Activated gamma-delta T cell (primary cell): Measurements from ENCODE around the gene FAM107B.

ENCODE experiments used
- DNase-seq: peaks from one replicate; lab custom pipeline; 2025; lab: John Stamatoyannopoulos, UW

Gene FAM107B

DNA sequence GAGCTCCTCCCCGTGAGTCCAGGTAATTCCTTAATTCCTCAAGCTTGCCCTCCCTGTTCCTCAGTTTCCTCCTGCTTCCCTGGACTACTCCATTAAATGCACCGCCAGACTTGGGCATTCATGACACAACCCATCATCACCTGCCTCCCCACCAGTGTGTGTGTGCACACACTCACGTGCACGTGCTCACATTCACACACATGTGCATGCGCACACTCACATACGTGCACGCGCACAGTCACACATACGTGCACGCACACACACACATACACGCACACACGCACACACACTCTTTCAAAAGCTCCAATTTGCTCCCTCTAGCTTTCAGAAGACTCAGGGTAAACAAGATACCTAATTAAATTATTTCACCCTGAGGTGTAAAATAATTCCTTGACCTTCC, 216.7 kb downstream of the FAM107B start:
- no peak for DNase-seq

DNA sequence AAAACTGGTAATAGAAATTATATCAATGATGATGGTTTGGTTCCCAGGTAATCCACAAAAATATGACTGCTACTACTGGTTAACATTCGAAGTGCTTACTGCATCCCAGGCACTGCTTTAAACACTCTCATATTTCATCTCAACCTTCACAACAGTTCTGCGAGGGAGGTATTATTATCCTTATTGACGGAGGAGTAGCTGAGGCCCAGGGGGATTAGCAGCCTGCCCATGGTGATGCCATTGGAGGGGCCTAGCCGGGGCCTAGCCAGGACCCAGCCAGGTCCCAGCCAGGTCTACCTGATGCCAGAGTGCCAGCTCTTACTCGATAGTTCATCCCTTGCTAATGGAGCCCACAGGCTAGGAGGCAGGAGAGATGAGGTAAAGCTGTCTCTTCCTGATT, 217.1 kb downstream of the FAM107B start:
- DNase-seq: no peak

DNA sequence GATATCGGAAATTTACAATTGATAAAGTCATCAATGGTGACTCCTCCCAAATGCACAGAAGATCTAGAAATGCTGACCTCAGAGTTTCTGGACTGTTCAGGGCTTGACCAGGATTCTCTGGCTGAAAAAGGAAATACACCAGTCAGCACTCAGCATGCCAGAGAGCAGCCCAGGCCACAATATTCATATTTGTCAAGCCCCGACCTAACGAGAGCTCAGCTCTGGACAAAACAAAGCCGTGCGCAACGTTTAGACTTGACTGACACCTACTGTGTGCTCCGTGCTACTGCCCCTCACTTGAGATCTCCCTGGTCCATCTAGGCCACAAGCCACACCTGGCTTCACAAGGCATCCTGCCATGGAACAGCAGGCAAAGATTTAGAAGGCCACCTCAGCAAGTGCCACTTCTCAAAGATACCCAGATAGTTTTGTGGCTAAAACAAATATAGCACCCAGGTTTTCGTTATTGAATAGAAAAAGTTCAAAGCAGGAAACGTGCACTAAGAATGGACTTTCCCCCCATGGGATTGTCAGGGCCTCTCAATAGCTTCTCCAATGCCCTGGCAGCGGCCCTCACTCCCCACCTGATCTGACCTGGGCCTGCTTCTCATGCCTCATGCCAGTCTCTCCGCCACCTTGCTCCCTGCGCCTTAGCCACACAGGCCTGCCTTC, 218.3 kb downstream of the FAM107B start:
- DNase-seq: no peak

DNA sequence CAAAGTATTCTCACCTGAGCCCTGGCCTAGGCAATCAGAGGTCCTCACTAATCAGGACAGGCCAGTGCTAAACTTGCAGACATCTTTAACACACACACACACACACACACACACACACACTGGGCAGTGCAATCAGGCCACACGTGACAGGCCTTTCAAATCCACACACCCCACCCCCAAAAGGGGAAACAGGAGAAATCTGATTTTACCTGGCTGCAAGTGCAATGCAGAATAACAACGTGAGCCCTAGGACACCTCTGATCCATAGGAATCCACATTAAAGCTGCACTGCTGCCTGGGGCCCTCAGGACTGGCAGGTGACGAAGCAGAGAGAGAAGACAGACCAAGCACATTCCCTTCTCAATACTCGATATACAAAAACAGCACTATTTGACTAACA, 218.9 kb downstream of the FAM107B start:
- DNase-seq: no peak

DNA sequence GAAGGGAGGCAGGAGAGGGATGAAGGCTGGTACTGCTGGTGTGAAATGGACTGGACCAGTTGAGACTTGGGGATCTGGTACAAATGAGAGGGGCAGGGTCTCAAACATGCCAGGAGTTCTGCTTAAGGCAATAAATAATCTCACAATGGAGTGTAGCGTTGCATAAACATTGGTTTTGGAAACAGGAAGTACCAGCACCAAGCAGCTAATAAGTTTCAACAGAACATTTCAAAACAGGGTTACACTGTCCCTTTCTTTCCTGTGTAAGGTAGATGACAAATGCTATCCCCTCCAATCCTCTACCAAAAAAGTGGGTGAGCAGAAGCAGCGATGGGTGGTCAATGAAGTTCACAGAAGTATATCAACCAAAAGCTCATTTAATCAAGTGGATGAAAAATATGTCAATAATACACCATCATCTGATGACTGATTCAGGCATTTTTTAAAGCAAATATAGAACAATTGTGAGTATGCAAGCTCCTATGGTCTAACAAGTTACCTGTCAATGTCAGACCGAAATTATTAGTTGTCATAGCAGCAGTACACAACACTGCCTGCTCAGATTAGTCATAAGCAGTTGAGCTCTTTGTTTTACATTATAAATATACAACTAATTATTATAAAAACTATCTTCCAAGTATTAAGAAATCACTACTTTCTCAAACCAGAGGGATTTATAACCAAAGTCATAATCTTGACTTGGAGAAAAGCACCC, 220.0 kb downstream of the FAM107B start:
- no peak for DNase-seq

DNA sequence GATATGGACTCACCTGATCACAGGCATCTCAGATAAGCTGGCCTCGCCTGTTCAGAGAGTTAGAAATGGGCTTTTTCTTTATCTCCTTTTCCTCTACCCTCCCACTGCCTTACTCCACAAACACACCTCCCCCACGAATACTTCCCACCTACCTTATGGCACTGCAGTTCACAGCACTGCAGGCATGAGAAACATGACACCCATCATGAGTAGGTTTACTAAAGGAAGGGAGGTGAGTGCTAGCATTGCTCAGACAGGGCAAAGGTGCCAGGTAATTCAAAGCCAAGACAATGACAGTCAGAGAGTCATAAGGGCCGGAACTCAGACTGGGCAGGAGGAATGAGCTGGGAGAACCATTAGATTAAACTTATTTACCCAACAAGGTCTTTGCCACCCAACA, 220.6 kb downstream of the FAM107B start:
- no peak for DNase-seq

DNA sequence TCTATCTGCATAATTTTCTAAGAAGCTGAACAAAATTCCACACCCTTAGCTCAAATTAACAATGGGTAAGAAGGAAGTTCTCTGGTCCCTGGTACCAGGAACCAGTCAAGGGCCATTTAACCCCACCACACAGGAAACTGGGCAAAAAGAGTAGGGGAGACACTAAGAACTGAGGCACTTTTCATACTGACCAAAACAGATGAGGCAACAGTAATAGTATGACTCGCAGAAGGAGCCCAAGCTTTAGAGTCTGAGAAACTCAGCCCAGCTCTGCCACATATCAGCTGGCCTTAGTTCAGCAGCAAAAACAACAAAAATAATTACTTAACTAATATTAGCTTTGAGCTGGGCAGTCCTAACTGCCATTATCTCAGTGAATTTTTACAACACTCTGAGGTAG, 221.2 kb downstream of the FAM107B start:
- DNase-seq: no peak

DNA sequence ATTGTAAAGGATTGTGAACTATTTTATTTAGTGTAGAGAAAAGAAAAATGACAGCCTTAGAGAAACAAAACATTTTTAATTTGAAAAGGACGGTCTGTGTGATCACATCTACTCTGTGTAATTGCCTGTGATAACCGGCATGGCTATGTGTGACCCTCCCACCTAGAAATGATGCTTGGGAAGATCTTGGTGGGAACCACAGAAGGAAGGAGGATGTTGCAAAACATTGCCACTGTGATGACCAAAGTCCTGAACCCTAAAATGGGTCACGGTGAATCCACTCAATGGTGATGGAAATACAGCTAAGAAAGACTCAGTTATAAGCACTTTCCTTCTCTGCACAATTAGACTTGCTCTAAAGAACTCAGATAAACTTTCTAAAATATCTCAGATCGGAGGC, 222.7 kb downstream of the FAM107B start:
- DNase-seq: no peak

DNA sequence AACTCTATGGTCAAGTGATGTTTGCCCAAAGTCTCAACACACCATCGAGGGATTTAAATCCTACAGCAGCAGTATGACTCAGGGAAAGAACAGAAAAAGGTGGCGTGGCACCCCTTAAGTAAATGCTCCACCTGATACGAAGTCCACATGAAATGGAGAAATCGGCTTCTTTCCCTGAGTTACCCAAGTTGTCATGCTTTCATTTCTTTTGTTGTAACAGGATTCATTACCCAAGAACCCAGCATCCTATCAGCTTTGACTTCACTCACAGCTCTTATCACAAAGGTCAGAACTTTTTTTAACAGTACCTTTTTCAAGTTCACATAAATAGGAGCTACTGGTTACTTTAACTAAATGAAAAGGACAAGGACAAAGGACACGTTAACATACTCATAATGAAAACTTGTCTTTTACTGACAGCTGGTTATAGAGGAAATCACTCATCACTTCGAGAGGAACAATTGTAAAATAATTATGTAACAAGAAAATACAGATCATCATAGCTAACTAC, 224.2 kb downstream of the FAM107B start:
- no peak for DNase-seq

DNA sequence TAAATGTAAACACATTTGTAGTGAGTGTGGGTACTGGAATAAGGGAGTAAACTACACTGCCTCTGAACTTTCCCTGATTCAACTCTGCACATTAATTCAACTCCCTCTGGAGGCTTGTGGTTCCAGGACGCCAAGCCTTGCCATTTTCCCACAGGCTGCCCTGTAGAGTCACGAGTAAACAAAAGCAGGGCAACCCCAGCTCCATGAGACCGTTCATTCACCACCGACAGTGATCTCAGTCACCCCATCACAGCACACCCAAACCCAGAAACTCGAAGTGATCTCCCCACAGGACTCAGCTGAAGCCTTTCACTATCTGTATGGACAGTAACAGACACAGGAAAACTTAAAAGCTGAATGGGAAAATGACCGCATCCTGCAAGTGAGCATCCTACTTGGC, 225.2 kb downstream of the FAM107B start:
- DNase-seq: no peak

DNA sequence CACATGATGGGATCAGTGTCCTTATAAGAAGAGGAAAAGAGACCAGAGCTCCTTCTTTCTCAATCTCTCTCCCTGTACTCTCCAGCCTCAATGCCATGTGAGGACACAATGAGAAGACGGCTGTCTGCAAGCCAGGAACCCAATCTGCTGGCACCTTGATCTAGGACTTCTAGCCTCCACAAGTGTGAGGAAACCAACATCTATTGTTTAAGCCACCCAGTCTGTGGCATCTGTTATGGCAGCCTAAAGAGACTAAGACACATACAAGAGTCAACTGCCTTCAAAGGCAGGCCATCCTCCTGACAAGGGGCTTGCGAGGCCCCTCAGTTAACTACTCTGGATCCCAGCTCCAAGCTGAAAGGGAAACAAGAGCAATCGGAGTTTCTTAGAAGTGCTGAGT, 225.7 kb downstream of the FAM107B start:
- DNase-seq: no peak

DNA sequence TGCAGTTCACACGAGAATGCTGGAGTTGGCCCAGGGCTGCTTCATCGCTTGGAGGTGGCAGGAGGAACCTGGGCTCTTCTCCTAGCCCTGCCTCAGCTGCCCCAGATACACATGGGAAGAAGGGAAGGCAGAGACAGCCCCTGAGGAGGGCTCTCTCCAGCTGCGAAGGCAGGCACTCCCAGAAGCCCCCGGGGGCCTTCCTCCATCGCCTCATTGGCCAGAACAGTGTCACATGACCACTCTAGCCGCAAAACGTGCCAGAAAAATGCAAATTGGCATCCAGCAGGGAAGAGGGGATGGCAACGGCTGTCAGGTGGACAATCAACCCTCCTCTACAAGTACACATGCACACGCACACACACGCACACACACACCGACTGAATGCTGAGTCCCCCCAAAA, 226.2 kb downstream of the FAM107B start:
- no peak for DNase-seq

DNA sequence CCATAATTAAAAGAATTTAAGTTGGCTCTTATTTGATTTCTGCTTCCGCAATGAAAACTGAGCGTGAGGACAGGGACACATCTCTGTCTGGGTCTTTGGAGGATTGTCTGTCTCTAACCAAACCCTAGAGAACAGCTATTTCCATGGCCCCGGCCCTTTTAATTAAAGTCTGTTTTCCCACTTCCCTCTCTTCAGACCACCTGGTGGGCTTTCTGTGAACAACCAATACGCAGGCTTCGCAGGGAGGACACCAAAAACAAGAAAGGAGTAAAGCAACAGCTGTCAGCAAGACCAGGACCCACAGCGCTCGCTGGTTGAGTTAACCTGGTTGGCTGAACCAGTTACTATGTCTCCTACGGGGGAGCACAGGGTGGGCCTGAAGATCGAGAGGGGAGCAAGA, 226.9 kb downstream of the FAM107B start:
- no peak for DNase-seq

DNA sequence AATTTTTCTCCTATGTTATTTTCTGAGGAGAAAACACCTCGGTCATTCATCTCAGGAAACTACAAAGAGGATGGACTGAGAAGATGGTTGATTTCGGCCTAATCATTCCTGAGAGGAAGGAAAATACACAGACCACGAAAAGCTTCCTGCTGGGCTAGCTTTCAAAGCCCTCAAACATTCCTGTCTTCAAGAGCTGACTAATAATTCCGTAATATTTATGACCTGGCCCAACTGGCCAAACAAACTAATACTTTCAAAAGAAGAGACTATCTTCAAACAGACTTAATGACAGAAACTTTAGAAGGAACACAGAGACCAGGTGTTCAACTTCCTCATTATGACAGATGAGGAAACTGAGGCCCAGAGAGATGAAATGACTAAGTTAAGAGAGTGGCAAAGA, 228.9 kb downstream of the FAM107B start:
- no peak for DNase-seq

DNA sequence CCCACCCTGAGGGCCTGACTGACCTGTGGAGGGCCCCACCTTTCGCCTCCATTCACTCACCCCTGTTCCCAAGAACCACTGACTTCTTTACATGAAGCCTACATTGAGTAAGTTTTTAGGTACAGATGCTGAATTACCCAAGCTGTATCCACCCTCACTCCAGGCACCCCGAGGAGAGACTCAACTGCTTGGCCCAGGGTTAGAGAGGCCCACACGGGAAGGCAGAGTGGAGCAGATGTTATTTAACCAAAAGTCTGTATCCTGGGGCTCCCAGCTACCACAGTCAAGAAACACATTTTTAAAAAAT, 230.8 kb downstream of the FAM107B start:
- DNase-seq: no peak

DNA sequence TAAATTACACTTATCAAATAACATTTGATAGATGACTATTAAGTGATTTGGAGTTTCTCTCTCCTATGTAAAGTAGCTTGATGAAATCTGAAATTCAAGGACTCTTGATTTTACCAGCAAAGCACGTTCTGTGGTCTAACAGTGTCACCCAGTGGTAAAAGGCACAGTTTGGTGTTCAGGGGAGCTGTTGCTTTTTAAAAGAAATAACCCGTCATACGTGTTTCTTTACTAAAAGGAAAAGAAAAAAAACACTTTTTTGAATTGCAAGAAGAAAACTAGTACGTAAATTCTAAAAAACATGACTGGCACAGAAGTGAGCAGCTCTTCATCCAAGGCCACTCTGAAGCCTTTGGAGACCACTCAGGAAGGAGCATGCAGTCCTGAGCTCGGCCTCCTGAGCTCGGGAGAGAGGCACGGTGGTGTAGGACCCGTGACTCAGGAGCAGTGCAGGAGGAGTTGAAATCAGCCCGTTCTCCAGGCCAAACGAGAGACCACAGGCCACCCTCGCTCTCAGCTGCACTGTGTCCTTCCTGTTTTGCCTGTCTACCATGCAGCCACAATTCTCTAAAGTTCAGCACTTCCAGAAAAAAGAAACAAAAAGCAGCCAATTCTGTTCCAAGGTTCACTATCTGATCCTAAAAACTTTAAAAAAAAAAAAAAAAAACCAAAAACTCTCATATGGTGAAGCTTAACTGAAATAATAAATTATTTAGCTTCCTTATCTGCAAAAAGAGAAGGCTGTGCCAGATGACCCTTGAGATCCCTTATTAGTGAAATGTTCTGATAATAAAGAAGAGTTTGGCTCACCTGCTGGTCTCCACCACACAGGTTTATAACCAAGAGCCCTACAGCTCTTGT, 231.4 kb downstream of the FAM107B start:
- no peak for DNase-seq

DNA sequence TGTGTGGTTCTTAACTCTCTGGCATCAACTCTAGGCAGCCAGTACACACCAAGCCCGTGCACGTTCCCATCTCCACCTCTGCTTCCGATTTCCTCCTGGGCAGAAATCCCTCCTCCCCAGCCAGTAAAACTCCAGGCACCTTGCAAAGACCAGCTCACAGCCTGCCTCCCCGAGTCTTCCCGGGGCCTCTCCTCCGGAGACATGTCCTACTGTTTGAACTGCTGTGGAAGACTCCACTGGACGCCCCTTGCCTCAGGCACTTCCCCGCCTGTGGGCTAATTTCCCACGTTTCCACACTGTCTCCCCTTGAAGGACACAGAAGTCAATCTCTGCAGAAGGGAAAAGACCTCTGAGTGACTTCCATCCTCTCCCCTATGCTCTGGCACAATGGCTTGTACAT, 233.3 kb downstream of the FAM107B start:
- DNase-seq: no peak

DNA sequence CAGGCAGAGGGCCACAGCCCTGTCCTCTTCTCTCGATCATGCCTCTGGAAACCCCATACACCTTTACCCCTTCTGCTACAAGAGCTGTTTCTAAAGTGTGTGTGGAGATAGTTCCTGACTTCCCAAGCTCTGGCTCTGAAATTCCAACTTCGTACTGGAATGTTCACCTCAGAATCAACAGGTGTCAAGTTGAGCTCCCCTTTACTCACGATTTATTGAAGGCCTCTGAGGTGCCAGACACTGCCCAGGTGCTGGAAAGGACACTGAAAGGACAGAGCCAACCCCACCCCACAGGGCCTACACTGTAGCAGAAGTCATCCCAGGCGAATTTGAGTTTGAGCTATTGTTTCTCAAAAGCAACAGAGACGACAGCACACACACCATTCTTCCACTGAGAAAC, 234.1 kb downstream of the FAM107B start:
- no peak for DNase-seq

DNA sequence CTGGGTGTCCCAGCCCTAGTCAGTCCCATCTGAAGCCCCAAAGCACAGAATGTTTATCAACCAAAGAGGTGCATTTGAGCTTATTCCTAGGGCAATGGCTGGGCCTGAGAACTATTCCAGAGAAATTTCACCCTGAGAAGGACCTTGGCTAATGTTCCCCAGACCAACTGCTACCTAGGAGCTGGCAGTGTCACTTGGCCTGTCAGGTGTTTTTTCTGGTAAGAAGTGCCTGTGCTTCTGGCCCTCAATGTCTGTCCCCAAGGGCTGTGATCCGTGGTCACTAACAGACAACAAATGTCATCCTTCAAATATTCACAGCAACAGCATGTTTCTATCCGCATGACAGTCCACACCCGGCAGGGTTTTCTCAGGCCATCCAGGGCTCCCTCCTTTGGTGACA, 234.6 kb downstream of the FAM107B start:
- DNase-seq: no peak

DNA sequence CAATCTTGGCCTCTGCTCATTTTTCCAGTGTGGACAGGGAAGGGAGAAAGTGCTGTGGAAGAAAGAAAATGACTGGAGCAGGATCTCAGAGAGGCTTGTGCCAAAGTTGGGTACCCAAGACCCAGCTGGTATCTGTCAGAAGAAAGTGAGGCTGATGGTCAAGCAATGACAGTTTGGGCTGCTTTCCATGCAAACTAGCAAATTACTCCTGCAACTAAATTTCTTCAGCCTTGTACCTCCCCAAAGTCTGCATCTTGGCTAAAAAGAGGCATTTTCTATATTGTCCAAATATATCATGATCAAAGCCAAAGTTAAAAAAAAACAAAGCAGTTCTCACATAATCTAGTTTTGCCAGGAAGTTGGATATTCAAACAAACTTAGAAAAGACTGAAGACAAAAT, 235.5 kb downstream of the FAM107B start:
- no peak for DNase-seq

DNA sequence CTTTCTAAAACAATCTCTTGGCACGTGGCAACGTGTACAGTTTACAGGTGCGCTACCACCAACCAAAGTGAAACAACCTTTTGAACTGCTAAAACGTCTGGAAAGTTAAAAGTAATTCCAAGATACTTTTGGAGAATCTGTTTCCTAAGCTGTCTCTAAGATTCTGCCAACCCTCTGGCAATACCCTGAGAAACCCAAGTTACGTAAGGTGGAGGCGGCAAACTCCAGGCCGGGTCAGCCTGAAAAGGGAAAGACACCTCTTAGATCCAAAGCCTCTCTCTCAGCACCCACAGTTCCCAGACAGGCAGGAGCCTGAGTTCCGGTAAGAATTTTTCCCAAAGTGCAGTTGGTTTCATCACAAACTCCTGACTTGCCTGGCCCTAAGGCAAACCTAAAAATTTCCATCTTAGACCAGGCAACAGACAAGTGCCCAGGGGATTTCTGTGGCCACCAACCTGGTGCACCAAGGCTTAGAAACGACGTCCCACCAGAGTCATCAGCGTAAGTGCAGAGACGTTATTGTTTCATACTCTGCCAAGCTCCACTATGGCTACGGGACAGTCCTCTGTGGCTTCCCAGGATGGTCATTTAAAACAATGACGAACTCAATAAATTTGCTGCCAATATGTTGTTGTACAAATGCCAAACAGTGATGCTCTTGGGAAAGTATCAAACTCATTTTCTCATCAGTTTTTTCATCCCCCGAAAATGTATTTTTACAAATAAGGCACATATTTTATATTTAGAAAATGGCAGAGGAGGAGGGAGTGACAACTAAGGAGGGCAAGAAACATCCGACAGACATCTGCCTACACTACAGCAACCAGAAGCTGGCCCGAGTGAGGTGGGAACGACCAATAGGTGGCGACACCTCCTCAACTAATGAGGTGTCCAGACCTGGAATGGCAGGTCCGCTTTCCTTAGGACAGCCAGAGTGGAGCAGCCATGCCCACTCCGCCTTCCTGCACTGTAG, 238.2 kb downstream of the FAM107B start:
- DNase-seq: no peak
